Endometrial microvascular endothelial cells (primary cell): ENCODE measurements around the gene PDGFRA. TPM values are rescaled to one million over a fixed set of nuclear protein-coding genes. Genes with fewer than 3 reads are reported as not detected.
"Not testable (repeated sequence)": the region's sequence is repeated elsewhere in the genome, so short reads cannot be mapped to it uniquely, and the experiment has no call there.

Experiments
- in situ Hi-C: cut with HindIII; loops from 2 replicates; pipeline ENCODE4 v1.10.0; 2017; ENCODE audit warnings: low sequenced_read_pairs, low pct_unique_long_range_greater_than_20kb; ENCODE audit errors: inconsistent ontology term
- total RNA-seq: library from RNA; depleted of rRNA; stranded (reverse); fragments of >200 nt; gene quantifications from one replicate; pipeline ENCODE4 v1.2.3, GENCODE V29; 2015; ENCODE audit errors: inconsistent ontology term

The PDGFRA gene
- total RNA-seq, 1 donor from 2014 or later, result 0.46 TPM

DNA sequence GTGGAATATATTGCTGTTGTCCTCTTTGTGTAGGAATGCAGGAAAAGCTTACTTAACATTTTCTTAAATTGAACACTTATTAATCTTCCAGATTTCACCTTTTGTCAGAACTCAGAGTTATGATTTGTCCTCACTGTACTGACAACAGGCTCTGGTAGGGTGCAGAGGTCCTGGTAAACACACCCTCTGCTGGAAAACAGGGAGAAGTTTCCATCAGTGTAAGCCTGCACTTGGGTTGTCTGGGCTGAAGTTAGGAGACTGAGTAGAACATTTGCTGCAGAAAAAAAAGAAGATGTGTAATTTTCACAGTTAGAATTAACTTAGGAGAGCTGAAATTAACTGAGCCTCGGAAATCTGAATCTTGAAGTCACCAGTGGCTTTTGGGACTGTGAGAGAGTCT lies 23.2 kb downstream of the PDGFRA start:
- in situ Hi-C loops, result not testable (repeated sequence)

DNA sequence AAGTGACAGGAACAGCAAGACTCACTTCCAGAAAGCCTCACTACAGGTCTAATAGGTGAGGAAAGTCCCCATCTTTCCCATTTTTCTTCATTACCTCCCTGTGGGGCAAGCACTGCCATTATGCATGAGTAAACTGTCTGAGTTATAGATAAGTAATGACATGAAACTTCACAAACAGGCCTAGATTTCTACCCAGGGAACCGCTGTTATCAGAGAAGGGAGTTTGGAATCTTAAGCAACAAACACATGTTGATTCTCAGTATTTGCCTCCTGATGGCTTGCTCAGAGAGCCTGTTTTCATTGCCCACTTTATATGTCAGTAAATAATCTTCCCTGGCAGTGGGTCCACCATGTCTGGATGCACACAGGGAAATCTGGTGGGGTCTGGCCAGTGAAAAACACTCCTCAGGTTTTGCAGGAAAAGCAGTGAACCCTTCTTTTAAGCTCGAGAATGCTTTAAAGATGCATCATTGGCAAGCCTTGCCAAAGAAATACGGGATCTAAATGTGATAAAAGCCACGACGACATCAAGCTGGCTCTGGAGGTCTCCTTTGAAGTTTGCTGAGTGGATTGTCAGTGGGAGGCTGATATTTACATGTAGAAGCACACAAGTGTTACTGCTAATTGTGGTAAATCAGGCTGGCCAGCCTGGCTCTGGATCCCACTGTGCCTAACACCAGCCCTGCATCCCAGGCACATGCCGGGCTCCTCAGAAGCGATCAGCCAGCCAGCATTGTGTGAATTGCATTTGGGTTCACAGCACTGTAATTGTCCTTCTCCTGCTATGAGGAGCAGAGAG lies 25.2 kb downstream of the PDGFRA start:
- in situ Hi-C loops, result no loop called here

DNA sequence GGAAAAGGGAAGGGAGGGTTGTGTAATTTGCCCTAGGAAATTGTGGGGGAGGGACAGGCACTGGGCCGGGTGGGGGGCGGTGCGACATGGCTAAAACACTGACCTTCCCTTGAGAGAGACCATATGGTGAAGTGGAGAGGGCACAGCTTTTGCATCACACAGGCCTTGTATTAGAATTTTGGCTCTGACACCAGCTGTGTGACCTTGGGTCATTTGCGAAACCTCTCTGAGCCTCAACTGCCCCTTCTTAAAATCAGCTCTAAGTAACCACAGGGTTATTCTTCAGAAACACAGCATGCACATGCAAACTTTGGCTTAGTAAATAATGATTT lies 25.8 kb downstream of the PDGFRA start:
- in situ Hi-C loops, result no loop called here

DNA sequence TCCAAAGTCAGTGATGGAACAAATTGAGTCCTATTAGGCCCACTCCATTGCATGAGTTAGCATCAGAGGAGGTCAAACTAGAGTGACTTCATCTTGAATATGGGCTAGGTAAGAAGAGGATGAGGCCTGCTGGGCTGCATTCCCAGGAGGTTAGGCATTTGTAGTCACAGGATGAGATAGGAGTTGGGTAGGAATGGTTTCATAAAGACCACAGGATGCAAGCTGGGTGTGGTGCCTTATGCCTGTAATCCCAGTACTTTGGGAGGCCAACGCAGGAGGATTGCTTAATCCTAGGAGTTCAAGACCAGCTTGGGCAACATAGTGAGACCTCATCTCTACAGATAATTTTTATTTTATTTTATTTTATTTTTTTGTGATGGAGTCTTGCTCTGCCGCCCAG lies 26.8 kb downstream of the PDGFRA start:
- in situ Hi-C loops, result no loop called here

DNA sequence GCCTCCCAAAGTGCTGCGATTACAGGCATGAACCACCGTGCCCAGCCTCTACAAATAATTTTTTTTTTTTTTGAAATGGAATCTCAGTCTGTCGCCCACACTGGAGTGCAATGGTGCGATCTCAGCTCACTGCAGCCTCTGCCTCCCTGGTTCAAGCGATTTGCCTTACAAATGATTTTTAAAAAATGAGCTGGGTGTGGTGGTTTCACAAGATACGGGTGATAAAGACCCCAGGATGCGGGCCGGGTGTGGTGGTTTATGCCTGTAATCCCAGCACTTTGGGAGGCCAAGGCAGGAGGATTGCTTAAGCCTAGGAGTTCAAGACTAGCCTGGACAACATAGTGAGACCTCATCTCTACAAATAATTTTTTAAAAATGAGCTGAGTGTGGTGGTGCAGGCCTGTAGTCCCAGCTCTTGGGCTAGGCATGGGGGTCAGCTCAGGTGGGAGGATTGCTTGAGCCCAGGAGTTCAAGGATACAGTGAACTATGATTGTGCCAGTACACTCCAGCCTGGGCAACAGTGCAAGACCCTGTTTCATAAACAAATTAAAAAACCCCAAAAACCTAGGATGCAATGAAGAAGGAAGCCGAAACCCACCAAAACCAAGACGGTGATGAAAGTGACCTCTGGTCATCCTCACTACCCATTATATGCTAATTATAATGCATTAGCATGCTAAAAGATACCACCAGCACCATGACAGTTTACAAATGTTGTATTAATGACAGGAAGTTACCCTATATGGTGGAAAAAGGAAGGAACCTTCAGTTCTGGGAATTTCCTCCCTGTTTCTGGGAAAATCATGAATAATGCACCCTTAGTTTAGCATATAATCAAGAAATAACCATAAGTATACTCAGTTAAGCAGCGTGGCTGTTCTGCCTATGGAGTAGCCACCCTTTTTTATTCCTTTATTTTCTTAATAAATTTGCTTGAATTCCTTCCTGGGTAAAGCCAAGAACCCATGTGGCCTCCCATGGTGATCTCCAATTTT lies 27.7 kb downstream of the PDGFRA start:
- in situ Hi-C loops, result no loop called here

DNA sequence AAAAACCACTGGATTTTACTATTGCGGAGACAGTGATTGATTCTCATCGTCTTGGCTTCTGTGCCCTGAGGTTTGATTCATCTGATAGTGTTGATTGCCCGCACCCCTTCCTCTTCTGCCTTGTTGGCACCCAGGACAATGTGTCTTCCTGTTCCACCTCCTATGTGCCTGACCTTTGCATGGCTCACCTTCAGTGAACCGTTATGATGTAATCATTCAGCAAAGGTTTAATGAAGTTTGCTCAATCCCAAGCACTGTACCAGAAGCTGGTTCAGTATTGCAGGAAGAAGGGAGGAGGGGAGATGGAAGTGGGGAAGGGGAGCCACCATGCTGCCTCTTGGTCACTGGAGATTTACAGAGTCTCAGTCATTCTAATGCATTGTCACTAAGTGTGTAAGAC lies 36.3 kb downstream of the PDGFRA start:
- in situ Hi-C loops, result no loop called here

DNA sequence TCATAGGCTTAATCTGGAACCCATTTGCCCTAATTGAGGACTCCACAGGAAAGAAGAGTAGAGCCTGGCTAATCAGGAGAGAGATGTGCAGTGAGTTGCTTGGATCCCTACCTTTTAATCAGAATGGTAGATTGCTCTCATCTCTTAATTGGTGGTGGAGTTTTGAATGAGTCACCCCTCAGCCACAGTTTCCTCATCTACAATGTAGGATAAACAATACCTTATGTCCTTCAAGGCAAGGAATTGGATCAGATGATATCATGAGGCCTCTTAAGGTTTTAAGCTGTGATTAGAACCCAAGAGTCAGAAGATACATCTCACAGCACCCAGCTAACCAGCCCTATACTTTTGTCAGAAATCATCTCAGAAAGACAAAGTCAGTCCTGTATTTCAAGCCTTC lies 39.1 kb downstream of the PDGFRA start:
- in situ Hi-C loops, result no loop called here

DNA sequence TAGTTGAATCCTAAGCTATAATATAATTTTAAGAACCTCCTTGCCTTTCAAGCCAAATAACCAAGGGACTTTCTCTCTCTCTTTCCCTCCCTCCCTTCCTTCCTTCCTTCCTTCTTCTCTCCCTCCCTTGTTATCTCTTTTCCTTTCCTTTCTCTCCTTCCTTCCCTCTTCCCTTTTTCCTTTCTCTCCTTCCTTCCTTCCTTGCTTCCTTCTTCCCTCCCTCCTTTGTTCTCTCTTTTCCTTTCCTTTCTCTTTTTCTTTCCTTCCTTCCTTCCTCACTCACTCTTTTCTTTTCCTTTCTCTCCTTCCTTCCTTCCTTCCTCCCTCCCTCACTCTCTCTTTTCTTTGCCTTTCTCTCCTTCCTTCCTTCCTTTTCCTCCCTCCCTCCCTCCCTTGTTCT lies 42.4 kb downstream of the PDGFRA start:
- in situ Hi-C loops, result no loop called here

DNA sequence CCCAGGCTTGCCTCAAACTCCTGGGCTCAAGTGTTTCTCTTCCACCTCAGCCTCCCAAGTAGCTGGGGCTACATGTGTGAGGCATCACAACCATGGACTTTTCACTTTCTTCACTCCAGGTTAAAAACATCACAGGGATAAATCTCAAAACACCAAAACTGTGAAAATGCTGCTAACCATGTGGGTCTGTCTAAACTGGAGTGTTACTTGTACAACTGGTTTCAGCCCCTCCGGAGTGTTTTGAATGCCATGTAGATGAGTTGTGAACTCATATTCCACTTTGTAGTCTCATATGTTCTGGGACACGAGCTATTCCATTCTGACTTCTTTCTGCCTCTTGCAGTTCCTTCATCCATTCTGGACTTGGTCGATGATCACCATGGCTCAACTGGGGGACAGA lies 43.0 kb downstream of the PDGFRA start:
- in situ Hi-C loops, result no loop called here

DNA sequence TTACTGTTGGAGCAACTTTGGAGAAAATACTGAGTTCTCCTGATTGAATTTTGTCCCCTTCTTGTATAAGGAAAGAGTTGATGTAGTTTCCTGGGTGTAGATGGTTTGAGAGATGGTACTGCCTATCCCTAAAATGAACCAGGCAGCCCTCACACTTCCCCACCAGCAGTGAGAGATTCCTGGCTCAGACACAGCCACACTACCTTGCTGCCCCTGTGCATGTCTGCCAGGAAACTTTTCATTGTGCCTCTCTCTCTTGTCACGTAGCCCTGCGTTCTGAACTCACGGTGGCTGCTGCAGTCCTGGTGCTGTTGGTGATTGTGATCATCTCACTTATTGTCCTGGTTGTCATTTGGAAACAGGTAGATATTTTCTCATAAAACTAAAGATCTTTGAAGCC lies 45.2 kb downstream of the PDGFRA start:
- in situ Hi-C loops, result no loop called here

DNA sequence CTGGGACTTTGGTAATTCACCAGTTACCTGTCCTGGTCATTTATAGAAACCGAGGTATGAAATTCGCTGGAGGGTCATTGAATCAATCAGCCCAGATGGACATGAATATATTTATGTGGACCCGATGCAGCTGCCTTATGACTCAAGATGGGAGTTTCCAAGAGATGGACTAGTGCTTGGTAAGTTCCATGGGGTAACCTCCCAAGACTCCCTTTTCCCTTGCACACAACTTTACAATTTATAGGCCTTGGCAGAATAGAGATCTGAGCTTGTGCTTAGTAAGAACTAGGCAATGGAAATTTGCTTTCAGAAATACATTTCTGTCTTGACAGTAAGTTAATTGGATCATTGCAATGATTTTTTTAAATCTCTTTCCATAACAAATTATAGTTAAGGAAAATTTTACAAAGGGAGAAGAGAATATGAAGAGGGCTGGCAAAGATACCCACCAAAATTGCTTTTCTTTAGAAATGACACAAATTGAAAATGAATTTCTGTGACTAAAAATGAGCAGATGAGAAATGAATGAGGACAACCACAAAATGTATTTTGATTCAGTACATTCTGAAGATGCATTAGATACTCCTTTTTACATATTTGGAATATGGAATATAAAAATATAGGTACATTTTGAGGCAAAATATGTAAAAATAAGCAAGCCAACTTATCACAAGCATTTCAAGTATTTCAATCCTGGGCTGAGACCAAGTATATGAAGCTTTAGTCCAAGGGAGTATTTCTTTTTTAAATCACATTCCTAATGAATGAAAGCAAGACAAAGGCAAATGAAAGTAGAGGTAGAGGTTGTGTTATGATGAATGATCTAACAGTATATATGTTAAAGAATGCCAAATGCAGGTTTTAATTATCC lies 45.9 kb downstream of the PDGFRA start:
- in situ Hi-C loops, result no loop called here

DNA sequence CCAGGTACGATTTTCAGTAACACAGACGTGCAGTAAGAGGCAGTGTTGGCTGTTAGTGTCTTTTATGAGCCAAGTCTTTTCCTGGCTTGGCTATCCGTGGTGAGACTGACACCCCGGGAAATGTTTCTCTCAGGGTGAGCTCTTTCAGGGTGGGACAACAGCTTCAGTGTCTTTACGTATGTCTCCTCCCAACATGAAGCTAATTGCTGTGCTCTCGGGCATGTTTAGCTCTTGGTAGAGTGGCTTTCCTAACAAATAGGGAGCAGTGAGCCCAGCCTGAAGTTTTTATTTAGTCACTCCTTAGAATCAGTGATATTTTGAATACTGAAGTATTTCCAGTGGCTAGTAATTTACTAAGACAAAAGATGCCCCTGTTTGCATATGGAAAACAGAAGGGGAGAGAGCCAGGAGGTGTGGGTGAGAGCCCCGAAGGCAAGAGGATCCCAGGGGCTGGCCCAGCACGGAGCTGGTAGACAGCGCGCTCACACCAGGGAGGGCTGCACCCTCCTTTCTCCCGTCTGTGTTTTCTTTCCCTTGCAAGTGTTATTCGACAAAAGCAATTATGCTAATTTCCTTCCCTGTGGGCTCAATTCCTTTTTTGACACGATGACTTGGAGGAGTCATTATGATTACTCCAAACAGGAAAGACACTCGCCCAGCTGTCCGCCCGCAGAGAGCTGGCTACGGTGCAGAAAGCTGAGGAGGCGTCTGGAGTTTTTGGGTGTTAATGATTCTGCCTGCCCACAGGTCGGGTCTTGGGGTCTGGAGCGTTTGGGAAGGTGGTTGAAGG lies 47.7 kb downstream of the PDGFRA start:
- in situ Hi-C loops, result no loop called here

DNA sequence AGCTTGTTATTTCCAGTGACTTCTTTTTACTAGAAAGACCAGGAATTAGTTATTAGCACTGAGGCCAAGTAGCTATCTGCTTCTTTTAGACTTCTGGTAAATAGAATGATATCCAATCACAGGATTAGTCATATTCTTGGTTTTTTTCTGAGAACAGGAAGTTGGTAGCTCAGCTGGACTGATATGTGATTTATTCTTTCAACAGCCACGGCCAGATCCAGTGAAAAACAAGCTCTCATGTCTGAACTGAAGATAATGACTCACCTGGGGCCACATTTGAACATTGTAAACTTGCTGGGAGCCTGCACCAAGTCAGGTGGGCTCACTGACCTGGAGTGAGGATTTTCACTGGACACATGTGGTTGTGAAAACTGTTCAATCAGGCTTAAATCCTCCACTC lies 48.6 kb downstream of the PDGFRA start:
- in situ Hi-C loops, result no loop called here

DNA sequence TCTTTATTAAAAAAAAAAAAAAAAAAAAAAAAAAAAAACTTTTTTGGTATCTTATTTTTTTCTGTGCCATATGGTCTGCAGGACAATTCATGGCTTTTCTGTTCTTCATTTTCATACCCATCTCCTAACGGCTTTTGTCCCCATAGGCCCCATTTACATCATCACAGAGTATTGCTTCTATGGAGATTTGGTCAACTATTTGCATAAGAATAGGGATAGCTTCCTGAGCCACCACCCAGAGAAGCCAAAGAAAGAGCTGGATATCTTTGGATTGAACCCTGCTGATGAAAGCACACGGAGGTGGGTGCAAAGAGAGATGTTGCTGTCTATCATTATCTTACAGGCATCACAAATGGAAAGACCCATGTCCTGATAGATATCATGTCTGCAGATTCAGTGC lies 49.1 kb downstream of the PDGFRA start:
- in situ Hi-C loops, result no loop called here

DNA sequence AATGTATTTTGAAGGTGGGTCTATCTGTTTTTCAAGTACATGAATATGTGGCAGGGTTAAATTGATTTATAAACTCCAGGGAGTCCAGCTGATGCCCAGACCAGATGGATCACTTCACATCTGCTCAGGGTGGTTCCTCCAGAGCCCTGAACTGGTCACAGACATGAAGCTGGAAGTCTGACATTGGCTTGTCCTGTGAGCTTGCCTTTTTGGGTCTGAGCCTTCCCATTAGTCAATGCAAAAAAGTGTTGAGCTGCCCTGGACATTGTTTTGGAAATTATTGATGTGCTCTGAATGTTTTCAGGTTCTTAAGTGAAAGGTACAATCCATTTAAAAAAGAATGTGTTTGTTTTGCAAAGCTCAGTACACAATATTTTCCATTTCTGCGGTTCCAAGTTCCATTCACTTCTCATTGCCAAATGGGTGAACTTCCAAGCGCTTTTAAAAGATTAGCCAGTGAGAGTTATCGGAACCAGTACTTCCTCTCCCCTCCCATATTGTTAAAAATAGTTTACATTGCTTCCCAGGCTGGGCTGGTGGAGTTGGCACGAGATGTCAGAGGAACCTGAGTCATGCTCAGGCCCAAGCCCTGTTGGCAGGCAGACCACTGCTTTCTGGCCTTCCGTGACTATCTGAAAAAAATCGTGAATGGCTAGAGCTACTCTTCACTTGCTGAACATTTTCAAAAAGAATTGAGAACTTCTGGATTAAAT lies 52.1 kb downstream of the PDGFRA start:
- in situ Hi-C loops, result no loop called here

DNA sequence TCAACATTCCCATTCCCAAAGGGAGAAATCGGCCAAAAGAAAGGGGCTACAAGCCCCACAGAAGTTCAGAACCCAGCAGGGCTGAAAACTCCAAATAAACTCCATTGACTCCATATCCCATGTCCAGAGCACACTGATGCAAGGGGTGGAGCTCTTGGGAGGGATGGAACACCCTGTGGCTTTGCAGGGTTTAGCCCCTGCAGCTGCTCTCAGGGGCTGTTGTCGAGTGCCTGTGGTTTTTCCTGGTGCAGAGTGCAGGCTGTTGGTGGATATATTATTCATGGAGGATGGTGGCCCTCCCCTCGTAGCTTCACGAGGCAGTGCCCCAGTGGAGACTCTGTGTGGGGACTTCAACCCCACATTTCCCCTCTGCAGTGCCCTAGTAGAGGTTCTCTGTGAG lies 53.7 kb downstream of the PDGFRA start:
- in situ Hi-C loops, result no loop called here

DNA sequence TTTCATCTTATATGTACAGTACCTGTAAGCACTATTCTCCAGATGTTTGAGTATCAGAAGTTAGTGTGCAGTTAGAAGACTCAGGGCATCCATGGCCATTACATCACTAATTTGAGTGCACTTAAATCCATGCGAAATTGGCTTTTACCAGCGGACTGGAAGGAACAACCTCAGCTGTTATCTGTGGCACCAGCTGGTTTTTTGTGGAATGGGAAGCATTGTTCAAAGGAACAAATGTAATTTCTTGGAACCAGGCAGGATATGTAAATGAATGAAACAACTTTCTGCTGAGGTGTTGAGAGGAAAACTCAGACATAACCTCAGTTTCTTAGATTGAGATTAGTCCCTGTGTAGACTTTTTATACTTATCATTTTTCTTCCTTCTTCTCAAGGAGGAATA lies 60.2 kb downstream of the PDGFRA start:
- in situ Hi-C loops, result no loop called here

DNA sequence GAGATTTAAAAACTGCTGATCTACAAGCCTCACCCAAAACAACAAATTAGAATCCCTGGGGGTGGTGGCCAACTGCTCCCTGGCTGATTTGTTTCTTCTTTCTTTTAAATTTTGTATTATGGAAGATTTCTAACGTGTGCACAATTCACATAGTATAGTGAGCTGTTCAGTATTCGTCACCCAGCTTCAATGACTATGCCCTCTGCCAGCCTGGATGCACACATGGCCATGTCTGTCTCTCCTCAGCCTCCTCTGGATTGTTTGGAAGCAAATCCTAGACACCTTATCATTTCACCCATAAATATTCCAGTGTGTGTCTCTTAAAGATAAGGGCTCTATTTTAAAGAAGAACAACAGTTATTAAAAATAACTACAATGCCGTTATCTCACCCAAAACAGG lies 61.9 kb downstream of the PDGFRA start:
- in situ Hi-C loops, result no loop called here
